Liver (tissue), 3 donors: ENCODE measurements around the gene SREBF2.

Experiments
- ATF3 ChIP-seq: IDR thresholded peaks from 2 replicates; pipeline ENCODE4 v1.6.1; 2016; ENCODE audit warnings: antibody characterized with exemption
- CTCF ChIP-seq: fragments of 150-350 bp; IDR thresholded peaks from 2 replicates; pipeline ENCODE4 v1.5.1; 2017; ENCODE audit warnings: improper control_type of control experiment, low read depth, low read length; ENCODE audit not compliant: missing input control
- EGR1 ChIP-seq, 2 donors: IDR thresholded peaks; 2 replicates each; pipeline ENCODE4 v1.6.1; 2016 to 2018; ENCODE audit warnings: antibody characterized with exemption in 2 of 2, low read depth in 2 of 2
- FOXA1 ChIP-seq: IDR thresholded peaks from 2 replicates; pipeline ENCODE4 v1.6.1; 2016; ENCODE audit warnings: antibody characterized with exemption
- GABPA ChIP-seq, 2 donors: IDR thresholded peaks in 1 of 2; conservative IDR thresholded peaks in 1 of 2; 2 replicates each; pipeline ENCODE4 v1.6.1; 2016; ENCODE audit warnings: antibody characterized with exemption in 2 of 2, mild to moderate bottlenecking in 1 of 2, moderate library complexity in 1 of 2
- REST ChIP-seq: IDR thresholded peaks from 2 replicates; pipeline ENCODE4 v1.6.1; 2016; ENCODE audit warnings: antibody characterized with exemption, mild to moderate bottlenecking
- TAF1 ChIP-seq: conservative IDR thresholded peaks from 2 replicates; pipeline ENCODE4 v1.6.1; 2016; ENCODE audit warnings: antibody characterized with exemption, mild to moderate bottlenecking
- YY1 ChIP-seq: IDR thresholded peaks from 2 replicates; pipeline ENCODE4 v1.6.1; 2016; ENCODE audit warnings: antibody characterized with exemption, mild to moderate bottlenecking
- donor health status: healthy.
- donor health status: healthy.

- TF ChIP-seq CTCF (no peak), YY1 (no peak), TAF1 (no peak), REST (no peak), GABPA (IDR thresholded peaks at IDR 0.05 in 1 of 2, conservative IDR thresholded peaks at IDR 0.05 in 1 of 2) (no peak), FOXA1 (no peak), ATF3 (no peak), EGR1 (IDR thresholded peaks at IDR 0.05; ENCODE audit: low read depth in 2 of 2) (no peak)
These were observed 2.7 kb upstream of the SREBF2 start for GRCh38 chr22:41830174-41830573.
